Dedifferentiated amniotic fluid mesenchymal stem cell (primary cell): ENCODE measurements around the gene SLC24A3.

Experiments
- DNase-seq: peaks from one replicate; pipeline ENCODE4 v3.0.0-alpha.2; 2016; ENCODE audit errors: extremely low spot score

The SLC24A3 gene

DNA sequence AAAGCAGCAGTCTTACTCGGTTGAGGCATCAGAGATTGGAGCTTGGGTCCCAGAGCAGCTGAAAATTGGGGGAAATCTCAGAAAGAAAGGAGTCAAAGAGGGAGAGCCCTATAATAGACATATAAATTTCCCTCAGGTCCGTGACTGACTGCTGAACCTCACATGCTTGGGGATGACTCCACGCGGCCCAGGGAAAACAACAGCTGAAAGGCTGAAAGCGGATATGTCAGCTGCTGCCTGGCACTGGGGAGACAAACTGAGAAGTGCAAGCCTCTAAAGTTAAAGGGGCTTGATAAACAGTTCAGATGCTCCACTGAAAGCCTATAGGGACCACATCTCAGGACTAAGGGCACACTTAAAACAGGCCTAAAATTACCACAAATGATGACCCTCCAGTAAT is 289.7 kb downstream of the SLC24A3 start:
- no peak for DNase-seq

DNA sequence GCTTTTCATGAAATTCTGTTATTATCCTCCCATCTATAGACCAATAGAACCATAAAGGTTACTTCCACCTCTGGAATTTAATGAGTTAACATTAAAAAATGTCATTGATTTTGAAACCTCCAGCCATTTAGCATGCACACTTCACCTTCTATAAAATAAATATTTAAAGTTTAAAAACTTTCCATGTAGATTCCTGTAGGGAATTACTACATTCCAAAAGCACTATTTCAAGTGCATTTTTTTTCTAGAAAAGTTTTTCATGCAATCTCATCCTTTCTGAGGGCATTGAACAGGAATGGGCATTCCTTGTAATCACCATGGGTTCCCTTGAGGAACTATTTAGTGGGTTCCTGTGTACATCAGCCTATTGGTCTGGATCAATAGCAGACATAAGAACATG is 291.8 kb downstream of the SLC24A3 start:
- DNase-seq, result no peak

DNA sequence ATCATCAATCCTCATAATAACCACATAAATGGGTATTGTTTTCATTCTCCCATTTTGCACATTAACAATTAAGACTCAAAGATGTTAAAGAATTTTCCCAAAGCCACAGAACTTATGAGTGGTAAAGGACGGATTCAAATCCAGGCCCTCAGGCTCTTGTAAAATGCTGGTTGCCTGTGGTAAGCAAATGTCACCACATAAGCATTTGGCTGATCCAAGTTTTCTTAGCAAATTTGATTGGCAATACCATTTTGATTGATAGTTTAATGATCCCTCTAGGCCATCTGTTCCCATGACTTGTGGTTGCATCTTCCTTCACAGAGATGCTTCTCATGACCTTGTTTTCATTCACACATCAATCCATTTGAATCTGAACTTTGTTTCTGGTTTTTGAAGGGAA is 293.6 kb downstream of the SLC24A3 start:
- DNase-seq, result no peak

DNA sequence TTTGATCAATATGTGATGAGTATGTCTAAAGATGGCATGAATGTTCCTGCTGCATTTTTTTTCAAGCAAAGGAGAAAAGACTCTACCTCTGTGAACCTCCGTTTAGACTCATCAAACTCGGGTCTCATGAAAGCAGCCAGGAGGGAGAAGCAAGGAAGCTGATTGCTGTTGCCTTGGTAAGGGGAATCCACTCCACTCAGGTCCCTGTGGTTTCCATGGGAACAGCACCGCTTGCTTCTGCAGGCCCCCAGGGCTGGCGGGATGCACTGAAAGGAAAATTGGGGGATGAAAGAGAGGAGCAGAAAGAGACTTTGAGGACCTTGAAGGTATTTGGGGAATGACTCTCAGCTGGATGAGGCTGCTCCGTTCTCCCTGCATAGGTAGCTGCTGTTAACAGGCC is 296.0 kb downstream of the SLC24A3 start:
- no peak for DNase-seq

DNA sequence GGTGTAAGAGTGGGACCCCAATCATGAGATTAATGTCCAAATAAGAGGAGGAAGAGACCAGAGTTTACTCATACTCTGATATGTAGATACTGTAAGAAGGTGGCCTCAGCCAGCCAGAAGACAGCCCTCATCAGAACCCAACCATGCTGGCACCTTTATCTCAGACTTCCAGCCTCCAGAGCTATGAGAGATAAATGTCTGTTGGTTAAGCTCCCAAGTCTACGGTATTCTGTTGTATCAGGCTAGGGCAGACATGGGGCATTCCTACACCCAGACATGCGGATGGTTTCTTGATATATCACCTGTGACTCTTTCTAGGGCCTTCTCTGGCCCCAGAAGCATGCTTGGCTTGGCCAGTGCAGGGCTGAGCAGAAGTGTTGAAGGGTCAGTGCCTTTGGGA is 298.2 kb downstream of the SLC24A3 start:
- no peak for DNase-seq

DNA sequence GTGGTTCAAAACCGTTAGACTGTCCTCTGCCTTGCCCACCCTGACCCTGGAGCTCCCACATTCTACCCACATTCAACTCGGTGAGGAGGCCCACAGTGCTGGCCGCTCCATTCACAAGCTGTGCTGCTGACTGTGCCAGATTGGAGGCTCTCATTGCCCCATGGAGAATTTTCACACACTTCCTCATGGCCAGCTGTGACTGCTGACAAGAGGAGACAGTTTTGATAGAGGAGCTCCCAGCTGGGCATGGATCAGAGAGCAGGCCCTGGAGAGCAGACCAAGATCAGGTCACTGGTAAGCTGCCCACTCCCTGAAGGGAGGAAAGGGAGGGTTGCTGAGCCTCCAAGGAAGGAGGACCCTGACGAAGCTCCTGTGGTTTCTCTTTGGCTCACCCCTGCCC is 299.5 kb downstream of the SLC24A3 start:
- no peak for DNase-seq

DNA sequence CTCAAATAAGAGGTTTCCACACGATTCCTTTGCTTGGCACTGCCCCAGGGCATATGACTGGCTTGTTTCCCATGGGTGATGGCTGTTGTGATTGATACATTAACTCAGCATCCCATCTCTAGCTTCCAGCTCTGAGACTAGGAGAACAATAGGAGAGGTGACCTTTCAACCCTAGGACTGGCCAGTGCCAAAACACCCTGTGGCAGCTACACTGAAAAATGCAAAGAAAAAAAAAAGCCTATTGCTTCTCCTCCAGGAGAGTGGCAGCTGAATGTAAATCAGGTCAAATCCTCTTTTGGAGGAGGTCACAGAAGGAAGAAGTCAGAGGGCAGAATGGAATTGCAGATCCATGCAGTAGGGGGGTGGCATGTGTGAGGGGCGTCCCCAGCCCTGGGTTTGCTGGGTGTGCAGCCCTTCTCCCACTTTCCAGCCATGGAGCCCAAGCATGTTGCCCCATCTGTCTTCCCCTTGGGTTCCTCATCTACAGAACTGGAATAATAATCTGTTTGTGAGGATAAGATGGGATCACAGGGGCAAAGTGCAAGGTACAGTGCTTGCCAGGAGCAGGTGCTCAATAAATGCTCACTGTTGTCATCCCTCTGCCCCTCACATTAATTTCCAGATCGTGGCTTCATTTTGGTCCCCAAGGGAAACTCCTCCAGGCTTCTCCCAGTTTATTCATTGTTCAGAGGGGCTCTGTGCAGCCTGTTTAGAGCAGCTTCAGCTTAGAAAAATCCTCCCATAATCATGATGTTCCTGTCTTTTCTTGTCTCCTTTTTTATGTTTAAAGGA is 300.6 kb downstream of the SLC24A3 start:
- DNase-seq, result no peak

DNA sequence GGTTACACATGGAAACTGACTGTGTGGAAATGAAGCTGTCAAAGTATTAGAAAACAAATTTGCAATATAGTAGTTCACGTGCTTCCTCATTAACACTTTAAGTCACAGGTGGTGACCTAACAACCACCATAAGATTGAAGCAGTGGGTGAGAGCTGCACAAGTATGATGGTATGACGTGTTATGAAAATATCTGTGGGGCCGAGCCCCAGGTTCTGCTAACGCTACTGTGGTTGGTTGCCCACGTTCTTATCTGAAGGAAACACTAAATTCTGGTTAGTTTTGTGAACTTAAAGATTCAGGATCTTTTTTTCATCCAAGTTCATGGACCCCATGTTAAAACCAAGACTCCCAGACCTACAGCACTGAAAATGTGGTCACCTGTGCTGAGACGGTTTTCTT is 302.6 kb downstream of the SLC24A3 start:
- no peak for DNase-seq

DNA sequence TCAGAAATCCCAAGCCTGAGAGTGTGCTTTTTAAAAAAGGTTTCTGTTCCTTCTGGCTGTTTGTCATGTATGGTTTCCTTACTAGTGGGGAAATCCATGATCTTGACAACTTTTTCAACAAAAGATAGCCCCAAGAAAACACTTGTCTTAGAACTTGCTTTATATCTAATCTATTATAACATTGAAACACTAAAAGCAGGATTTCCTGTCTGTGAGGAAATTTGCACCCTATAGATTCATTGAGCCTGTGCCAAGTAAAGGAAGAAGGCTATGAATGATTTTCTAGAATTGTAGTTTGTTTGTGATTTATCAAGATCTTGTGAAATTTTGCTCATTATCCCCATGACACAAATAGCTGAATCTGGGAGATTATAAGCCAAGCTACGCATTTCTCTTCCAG is 307.0 kb downstream of the SLC24A3 start:
- DNase-seq, result no peak

DNA sequence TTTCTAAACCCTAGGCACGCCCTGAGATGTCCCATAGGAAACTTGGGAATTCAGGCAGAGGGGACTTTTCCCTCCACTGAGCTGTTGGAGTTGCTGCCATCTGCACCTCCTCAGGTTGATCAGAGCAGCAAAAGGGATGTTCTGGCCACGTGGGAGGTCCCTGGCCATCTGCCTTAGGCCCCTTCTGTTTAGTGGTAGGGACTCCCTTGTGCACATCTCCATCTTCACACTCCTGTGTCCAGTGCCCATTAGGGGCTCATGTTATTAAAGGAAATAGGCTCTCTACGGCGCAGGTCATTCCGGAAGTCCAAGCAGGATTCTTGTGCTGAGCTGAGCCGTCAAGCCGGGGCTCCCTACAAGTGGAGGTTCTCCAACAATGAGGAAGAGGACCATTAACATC is 307.8 kb downstream of the SLC24A3 start:
- DNase-seq, result no peak

DNA sequence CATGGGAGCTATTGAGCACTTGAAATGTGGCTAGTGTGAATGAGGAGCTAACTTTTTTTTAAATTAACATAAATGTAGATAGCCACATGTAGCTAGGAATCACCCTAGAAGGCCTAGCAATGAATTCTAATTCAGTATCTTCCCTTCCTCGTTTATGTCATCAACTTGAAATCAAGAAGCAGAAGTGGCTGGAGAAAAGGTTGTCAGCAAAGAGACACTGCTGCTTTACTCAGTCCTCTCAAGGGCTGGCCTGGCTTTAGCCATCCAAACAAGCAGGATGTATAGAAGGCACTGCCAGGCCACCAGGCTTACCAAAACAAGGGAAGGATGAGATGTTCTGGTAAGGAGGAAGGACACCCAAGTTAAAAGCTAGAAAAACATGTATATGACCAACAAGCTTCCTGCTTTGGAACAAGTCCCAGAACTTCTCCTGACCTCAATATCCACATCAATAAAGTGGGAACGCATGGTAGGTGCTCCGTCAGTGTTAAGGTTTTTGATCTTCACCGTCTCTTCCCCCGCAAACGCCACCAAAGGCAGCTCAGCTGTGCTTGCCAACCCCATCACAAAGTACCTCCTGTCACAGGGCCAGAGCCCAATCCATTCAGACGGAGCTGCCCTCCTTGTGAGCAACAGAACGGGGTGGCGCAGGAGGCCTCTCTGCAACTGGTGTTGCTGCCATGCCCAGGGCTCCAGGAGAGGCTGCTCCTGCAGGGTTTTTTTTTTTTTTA is 309.8 kb downstream of the SLC24A3 start:
- DNase-seq, result no peak

DNA sequence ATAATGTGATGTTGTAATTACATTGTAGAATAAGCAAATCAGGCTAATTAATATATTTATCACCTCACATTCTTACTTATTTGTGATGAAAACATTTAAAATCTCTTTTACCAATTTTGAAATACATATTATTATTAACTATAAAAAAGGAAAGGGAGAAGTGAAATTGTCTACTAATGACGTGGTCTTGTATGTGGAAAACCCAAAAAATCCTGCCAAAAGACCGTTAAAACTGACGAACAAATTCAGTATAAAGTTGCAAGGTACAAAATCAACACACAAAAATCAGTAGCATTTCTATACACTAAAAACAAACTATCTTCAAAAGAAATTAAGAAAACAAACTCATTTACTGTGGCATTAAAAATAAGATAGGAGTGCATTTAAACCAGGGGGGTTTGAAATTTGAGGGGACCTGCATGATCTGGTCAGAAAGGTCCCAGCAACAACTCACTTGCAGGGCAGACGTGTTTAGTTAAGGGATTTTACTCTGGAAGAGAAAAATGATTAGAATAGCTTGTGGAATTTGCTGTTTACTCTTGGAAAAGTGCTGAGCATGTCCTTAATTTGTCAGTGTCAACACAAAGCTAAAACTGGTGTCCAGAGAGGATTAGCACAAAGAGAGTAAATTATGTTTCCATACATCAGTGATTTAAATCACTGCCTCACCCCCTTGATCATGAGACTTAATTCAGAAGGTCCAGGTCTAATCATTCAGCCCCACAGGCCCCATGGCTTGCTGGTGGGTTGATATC is 310.6 kb downstream of the SLC24A3 start:
- DNase-seq, result no peak

DNA sequence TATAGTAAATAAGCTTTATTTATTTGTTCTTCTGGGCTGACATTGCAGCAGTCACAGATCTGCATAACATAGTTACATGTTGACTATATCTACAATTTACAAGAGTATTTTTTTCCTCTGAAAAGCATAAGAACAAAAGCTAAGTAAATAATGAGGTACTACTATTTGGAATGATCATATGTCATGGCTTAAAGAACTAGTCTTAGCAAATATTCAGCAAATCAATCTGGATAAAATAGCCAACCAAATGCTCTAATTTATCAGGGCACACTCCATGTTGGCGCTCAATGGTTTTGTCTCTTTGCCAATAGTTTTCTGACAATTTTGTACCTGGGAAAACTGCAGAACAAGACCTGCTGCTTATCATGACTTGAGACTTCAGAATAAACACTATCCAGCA is 312.2 kb downstream of the SLC24A3 start:
- DNase-seq, result no peak

DNA sequence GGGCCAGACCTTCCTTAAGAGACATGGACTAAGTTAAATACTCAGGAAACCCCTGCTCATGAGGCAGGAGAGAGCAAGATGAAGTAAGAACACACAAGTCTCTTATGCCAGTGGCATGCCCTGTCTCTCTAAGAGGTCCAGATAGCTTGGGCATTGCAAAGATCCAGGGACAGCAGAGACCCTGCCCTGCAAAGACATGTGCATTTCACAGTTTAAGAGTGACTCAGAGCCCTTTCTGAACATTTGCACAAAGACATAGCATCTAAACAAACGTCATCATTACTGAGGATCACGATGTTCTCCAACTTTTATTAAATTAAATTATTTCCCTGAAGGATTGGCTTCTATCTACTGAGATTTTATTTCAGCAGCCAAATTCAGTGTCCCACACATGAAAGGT is 315.1 kb downstream of the SLC24A3 start:
- DNase-seq, result no peak

DNA sequence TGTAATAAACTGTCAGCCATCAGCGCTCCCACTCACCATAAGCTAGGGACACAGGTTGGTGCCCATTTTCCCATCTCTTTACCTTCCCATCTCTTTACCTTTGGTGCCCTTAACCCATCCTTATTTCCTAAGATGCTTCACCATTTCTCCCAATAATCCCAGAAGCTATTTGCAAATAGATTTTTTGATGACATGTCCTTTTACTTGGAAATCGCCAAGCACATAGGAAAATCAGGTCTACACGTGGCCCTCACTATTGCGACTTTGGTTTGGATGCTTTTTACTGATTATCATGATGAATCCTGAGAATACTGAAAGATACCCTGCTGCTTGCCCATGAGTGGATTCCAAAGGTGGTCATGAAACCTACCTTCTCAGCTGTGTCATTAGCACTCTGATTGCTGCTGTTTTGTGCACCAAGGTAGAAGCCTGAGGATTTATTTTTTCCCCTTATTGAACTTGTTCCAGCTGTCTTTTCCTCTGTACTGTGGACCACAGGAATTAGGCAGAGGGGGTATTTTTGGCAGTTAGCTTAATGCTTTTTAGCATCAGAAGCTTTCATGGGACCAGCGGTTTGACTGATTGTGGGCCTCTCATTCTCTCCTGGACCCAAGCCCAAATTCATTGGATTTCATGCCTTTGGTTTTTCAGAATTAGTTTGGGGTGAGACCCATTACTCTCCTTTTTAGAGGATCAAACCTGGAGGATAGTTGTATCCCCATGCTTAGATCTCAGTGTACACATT is 316.0 kb downstream of the SLC24A3 start:
- DNase-seq, result no peak

DNA sequence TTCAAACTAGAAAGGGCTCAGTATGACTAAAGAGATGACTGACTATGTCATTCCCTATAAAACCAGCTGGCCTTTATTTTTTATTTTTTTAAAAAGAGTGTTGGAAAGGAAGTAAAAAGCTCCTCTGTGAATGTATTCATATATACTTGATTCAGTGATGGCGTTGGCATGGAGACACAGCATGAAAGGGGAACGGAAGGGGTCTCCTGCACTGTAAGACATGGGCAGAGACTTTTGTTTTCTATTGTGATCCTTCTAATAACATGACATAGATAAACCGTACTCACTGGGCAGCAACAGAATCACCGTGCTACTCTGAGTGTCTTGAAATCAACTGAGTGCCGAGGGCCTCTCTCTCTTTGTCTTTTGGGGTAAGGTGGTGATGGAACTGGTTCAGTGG is 317.6 kb downstream of the SLC24A3 start:
- DNase-seq, result no peak

DNA sequence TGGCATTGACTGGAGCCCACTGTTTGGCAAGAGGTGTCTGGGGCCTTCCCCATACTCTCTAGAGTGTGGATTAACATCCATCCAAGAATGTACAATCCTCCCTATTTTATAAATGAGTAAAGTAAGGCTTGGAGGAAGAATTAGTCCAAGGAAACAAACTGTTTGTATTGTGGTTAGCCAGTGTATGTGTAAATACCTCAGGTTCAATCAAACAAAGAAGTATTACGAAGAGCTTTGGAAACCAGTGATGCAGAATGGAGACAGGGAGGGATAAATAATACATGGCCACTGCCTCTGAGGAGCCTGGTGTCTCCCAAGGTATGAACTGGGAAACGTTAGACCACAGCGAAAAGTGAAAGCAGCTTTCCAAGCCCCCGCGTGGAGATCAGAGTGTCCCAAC is 319.0 kb downstream of the SLC24A3 start:
- no peak for DNase-seq

DNA sequence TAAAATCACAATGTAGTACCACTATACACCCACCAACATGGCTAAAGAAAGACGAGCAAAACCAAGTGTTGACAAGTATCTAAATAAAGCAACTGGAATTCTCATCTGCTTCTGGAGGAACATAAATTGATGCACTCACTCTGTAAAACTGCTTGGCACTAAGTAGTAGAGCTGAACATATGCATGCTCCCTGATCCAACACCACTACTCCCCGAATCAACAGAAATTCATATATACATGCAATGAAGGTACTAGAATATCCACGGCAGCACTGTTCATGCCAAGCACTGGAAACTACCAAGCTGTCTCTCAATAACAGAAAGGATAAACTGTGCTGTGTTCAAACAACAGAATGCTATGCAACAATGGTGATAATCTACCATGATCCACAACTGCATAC is 326.1 kb downstream of the SLC24A3 start:
- DNase-seq, result no peak

DNA sequence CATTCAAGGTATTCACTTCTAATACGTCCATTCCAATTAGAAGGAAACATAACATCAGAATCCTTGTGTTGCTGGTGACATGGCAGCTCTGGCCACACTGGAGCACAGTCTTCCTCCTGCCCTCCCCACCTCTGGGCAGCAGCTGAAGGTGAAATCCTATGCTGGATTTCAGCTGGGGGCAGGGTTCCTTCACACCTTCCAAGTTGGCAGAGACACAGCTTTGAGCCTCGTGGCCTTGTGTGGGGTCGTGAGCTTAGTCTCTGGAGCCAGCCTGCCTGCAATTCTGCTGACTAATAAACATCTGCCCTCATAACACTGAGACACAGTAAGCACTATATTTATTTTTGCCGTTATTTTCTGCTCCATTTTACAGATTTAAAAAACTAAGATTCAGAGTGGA is 326.7 kb downstream of the SLC24A3 start:
- no peak for DNase-seq

DNA sequence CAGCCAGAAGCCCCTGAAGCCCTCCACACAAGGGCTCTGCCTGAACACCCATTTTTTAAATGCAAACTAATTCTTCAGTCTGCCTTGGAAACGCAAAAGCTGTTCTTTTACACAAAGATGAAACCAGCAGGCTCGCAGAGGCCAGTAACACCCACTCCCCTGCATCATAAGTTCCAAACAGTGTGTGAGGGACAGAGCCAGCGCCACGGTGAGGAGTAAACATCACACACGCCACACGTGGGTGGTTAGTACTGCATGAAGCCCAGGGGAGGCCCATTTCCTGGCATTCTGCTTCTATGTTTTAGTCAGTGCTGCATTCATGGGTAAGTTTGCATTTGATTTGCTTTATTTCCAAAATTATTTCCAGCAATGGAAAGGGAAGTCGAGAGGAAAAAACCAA is 327.9 kb downstream of the SLC24A3 start:
- DNase-seq, result no peak

DNA sequence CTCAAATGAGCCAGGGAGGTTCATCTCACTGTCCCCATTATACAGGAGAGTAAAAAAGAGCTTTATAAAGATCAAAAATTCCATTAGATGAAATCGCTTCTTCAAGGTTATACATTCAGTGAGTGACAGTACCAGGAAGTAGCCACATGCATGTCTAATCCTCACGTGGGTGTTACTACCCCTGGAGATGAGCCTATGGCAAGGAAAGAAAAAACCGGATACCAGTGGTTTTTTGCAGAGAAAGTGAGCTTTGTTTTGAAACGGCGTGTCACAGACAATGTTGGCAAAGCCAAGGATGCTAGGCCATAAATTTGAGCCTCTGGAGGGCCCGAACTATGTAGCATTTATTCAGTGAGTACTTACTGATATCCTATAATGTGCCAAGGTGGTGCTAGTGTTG is 330.7 kb downstream of the SLC24A3 start:
- DNase-seq, result no peak

DNA sequence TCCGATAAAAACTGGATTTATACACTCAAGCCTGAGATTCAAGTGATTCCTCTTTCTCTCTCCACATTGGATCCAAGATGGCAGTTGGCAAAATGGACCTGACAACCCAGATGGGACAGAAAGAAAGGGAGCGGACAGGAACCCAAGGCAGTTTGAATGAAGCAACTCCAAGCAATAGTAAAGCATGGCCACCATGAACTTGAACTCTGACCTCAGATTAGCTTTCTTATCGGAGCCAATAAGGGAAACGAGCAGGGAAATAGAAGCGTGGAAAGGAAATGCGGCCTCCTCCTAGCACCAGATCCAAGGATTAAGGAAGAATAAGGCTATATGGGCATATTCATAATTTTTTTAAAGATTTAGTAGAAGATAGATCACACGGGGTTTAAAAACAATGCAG is 332.2 kb downstream of the SLC24A3 start:
- no peak for DNase-seq
